HG02870 (cell line): Measurements from ENCODE around the gene FGFR4.

Source experiments
- ATAC-seq: cut with Tn5 transposase; IDR thresholded peaks from one replicate; pipeline ENCODE4 v1.9.1; 2021; ENCODE audit warnings: mild to moderate bottlenecking, moderate library complexity; ENCODE audit not compliant: unreplicated experiment

FGFR4 gene

GRCh38 chr5:177084175-177084574 is 2.5 kb upstream of the FGFR4 start:
- ATAC-seq: no peak

DNA sequence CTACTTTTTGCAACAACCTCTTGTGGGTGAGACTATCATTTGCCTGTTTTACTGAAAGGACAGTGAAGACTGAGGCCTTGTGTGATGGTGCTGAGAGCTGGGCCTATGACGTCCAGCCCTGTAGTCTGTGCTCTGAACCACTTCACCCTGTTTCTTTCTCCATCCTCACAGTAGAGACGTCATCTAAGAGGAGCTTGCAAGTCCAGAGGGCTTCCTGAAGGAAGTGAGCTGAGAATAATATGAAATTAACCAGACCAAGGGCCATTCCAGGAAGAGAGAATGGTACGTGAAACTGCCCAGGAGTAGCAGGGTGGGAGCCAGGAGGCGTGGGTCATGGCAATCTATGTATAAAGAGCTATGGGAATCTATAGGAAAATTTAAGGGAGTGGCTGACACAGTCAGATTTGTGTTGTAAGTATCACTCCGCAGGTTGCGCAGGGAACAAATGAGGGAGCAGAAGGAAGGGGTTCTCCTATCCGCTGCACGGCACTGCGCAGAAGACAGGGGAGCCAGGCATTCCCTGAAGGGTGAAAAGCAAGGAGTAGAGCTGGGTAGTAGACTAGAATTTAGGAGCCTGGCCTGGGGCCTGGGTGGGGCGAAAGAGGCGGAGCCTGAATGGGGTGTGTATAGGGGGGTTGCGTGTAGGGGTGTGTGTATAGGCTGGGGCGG is 596 bp upstream of the FGFR4 start:
- ATAC-seq: no peak

DNA sequence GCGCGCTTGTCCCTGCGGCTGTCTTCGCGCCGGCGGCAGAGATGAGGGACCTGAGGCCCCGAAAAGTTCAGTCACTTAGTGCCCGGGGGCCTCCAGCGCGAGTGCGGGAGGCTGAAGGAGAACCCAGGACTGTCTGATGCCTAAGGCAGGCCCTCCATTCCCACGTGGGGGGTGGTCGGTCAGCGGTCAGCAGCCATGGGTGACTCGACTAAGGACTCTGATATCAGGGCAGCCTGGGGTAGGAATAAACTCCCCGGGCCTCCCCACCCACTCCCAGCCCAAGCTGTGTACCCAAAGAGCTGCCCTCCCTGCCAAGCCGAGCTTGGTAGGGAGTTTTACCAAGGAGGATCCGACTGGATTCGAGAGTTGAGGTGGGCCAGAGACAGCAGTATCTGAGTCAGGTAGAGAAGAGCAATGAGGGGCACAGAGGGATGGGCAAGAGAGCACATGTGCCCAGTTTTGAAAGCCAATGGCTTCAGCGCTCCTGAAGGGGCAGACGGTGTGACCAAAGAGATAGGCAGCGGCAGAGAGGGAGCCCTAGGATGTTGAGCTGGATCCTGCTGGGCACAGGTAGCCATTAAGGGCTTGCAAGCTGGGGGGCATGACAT is 787 bp downstream of the FGFR4 start:
- no peak for ATAC-seq

DNA sequence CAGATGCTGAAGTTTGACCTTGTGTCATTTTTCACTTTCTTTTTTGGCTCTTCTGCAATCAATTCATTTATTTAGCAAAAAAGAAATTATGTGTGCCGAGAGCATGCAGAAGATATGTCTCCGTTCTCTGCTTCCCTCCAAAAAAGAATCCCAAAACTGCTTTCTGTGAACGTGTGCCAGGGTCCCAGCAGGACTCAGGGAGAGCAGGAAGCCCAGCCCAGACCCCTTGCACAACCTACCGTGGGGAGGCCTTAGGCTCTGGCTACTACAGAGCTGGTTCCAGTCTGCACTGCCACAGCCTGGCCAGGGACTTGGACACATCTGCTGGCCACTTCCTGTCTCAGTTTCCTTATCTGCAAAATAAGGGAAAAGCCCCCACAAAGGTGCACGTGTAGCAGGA is 2.4 kb downstream of the FGFR4 start:
- ATAC-seq: no peak

GRCh38 chr5:177089825-177090641 is 3.3 kb downstream of the FGFR4 start:
- ATAC-seq: no peak

GRCh38 chr5:177090813-177091212 is 4.1 kb downstream of the FGFR4 start:
- ATAC-seq: no peak

- ATAC-seq: no peak
Observed at GRCh38 chr5:177091232-177091631, 4.5 kb downstream of the FGFR4 start.

- no peak for ATAC-seq
Observed at GRCh38 chr5:177092178-177093081, 5.7 kb downstream of the FGFR4 start.

DNA sequence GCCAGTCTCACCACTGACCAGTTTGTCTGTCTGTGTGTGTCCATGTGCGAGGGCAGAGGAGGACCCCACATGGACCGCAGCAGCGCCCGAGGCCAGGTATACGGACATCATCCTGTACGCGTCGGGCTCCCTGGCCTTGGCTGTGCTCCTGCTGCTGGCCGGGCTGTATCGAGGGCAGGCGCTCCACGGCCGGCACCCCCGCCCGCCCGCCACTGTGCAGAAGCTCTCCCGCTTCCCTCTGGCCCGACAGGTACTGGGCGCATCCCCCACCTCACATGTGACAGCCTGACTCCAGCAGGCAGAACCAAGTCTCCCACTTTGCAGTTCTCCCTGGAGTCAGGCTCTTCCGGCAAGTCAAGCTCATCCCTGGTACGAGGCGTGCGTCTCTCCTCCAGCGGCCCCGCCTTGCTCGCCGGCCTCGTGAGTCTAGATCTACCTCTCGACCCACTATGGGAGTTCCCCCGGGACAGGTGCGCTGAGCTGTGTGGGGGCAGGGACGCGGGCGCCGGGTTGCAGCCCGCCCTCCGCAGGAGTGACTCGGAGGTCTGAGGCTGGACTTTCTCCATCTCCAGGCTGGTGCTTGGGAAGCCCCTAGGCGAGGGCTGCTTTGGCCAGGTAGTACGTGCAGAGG is 6.5 kb downstream of the FGFR4 start:
- ATAC-seq: no peak

DNA sequence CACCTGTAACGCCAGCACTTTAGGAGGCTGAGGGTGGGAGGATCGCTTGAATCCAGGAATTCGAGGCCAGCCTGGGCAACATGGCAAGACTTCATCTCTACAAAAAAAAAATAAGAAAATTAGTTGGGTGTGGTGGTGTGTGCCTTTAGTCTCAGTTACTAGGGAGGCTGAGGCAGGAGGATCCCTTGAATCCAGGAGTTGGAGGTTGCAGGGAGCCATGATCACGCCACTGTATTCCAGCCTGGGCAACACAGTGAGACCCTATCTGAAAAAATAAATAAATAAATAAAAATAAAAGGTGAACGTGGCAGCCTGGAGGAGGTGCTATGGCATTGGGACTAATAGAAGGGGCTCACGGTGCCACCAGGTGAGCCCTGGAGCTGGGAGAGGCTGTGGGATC is 7.1 kb downstream of the FGFR4 start:
- no peak for ATAC-seq

DNA sequence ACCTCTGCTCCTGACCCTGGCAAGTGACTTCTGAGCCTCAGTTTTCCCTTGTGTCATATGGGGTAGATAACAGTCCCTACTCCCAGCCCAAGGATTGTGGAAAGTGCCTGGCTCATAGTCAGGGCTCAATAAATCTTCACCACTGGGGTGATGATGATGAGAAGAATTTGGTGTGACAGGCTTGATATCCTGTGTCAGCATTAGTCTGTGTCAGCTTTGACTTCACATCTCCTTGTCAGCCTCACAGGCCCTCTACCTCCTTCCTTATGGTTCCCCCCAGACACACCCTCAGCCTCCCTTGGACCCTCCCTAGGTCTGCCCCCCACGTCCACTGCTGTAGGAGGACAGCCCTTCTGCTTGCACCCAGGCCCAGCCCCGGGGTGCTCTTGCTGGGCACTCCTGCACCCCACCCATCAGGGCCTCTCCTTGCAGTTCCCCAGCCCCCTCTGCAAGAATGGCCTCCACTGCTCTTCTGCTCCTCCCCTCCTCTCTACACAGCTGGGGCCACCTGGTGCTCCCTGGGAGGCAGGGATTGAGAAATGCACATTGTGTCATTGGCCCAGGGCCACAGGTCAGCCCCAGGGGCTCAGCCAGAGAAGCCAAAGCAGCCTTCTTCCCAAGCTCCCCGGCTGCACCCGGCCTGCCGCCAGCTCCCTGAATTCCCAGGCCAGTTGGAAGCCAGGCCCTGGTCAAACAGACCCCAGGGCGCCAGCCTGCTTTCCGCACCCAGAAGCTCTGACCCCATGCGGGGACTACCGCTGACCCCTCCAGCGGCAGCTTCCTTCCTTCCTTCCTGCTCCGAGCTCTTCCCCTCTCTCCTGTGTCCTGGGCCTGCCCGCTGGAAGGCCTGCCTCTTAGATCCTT is 7.7 kb downstream of the FGFR4 start:
- no peak for ATAC-seq

DNA sequence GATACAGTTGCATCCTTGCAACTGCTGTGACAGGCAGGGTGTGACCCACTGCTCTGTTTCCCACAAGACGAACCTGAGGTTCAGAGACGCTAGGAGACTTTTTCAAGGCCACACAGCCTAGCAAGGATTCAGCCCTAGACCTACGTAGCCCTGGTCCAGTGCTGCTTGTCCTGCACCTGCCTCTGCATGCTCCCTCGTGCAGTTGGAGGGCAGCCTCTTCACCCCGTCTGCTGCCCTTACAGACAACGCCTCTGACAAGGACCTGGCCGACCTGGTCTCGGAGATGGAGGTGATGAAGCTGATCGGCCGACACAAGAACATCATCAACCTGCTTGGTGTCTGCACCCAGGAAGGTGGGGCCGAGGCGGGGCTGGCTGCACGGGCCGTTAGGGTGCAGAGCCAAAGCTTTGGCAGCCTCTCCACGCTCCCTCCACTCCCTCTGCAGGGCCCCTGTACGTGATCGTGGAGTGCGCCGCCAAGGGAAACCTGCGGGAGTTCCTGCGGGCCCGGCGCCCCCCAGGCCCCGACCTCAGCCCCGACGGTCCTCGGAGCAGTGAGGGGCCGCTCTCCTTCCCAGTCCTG is 8.5 kb downstream of the FGFR4 start:
- no peak for ATAC-seq

- no peak for ATAC-seq
Observed at GRCh38 chr5:177096162-177097015, 9.7 kb downstream of the FGFR4 start.

GRCh38 chr5:177097016-177097985 is 10.6 kb downstream of the FGFR4 start:
- no peak for ATAC-seq

- no peak for ATAC-seq
Observed at GRCh38 chr5:177098120-177098469, 11.4 kb downstream of the FGFR4 start.

DNA sequence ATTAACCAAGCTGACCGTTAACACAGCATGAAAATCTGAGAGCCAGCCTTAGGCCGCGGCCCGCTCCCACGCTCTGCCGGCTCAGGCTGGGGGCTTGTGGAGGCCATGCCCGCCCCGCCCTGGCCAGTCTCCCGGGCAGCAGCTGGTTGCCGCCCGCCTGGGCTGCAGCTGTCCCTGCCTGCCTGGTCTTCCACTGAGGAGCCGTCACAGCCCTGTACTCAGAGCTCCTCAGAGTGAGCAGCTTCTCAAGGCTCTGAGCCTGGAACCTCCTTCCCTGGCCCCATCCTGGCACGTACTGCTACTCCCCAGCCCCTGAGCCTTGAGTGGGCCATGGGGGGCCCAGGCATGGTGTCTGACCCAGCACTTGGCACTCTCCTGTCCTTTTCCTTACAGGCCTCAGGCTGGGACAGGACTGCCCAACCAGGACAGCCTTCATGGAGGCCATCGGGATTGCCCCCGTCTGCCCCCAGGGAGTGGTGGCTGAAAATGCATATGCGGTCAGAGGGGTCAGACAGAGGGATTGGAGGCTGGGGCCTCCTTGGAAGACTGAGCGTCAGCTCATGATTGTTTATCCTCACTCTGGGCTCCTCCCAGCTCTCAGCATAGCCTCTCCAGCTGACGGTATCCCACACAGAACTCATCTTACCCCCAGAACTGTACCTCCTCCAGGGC is 11.9 kb downstream of the FGFR4 start:
- ATAC-seq: no peak
